Activated CD8-positive, alpha-beta memory T cell treated with anti-CD3 and anti-CD28 coated beads, Interleukin-2, amount 10 ng/mL, durations not matched to agents 7 days and 5 days (primary cell): Measurements from ENCODE around the gene FBRSL1. TPM values are rescaled to one million over a fixed set of nuclear protein-coding genes. Genes with fewer than 3 reads are reported as not detected.
A peak's percentile ranks its signal among the peaks of the same experiment; 100 is the strongest.

Source experiments
- ATAC-seq: fragments of 150-1000 bp; cut with Tn5 transposase; one replicate; pipeline ENCODE4 v1.10.0; 2021; ENCODE audit warnings: moderate library complexity
- CTCF ChIA-PET: fragments of 350-600 bp; sonication (Branson Sonifier 250); formaldehyde crosslinking; loops from one replicate; lab custom pipeline; 2021; ENCODE audit warnings: antibody characterized with exemption; lab: Charles Lee
- DNase-seq: peaks from one replicate; pipeline ENCODE4 v3.0.0-alpha.2; 2020
- H3K27ac Mint-ChIP-seq: one replicate; pipeline ENCODE4 v1.8.0; 2021; ENCODE audit warnings: mild to moderate bottlenecking, mixed read lengths
- H3K27me3 Mint-ChIP-seq: one replicate; pipeline ENCODE4 v1.8.0; 2021; ENCODE audit warnings: mixed read lengths
- H3K36me3 Mint-ChIP-seq: one replicate; pipeline ENCODE4 v1.8.0; 2021; ENCODE audit warnings: mild to moderate bottlenecking, mixed read lengths
- H3K4me1 Mint-ChIP-seq: one replicate; pipeline ENCODE4 v1.8.0; 2021; ENCODE audit warnings: mixed read lengths
- H3K4me3 Mint-ChIP-seq: one replicate; pipeline ENCODE4 v1.8.0; 2021; ENCODE audit warnings: mild to moderate bottlenecking, moderate library complexity, mixed read lengths
- H3K9me3 Mint-ChIP-seq: one replicate; pipeline ENCODE4 v1.8.0; 2022; ENCODE audit warnings: low read depth, mixed read lengths
- total RNA-seq, 2 experiments: library from RNA; stranded (reverse); gene quantifications; one replicate each; pipeline ENCODE4 v1.2.3, GENCODE V29; 2021

Gene FBRSL1
- total RNA-seq, 2 experiments from 2014 or later = 48.1 to 48.6 TPM

GRCh38 chr12:132560364-132560613 lies 70.3 kb downstream of the FBRSL1 start:
- Mint-ChIP-seq H3K27ac (no peak overlapping the region), H3K4me1 (peaks cover 17% of the 10 kb centered on the region), H3K4me3 (peak overlapping the region; percentile 39), H3K27me3 (peaks cover 13% of the 10 kb centered on the region), H3K36me3 (no peaks in the 10 kb centered on the region), H3K9me3 (no peaks in the 10 kb centered on the region)
- CTCF ChIA-PET = interaction anchor here (1.4 to 1.5 kb wide), 5 partner anchors 9 to 146 kb away, joined by 3 to 34 read pairs (median 5); no protein-coding TSS in a partner anchor
- DNase-seq = no peak
- peak; percentile 34 for ATAC-seq

- no peaks in the 10 kb centered on the region for H3K36me3 Mint-ChIP-seq
- peak overlapping the region; percentile 50 for H3K4me3 Mint-ChIP-seq
- no peaks in the 10 kb centered on the region for H3K9me3 Mint-ChIP-seq
- CTCF ChIA-PET = interaction anchor here (0.7 to 1.5 kb wide), 18 partner anchors 9 to 407 kb away, joined by 3 to 34 read pairs (median 4); no protein-coding TSS in a partner anchor
- peaks cover 17% of the 10 kb centered on the region for H3K4me1 Mint-ChIP-seq
- H3K27me3 Mint-ChIP-seq = peaks cover 13% of the 10 kb centered on the region
- H3K27ac Mint-ChIP-seq = no peak overlapping the region
- ATAC-seq (peak; percentile 48), DNase-seq (peak; percentile 76)
These were observed 70.9 kb downstream of the FBRSL1 start for GRCh38 chr12:132560614-132561426.

Other genes starting within 250 kb of the FBRSL1 start
- not detected for gene GALNT9, start 160.6 kb upstream of the FBRSL1 start, total RNA-seq
- gene LRCOL1, start 120.4 kb downstream of the FBRSL1 start, total RNA-seq = not detected
- gene P2RX2, start 128.6 kb downstream of the FBRSL1 start, total RNA-seq = not detected
- gene POLE, start 197.2 kb downstream of the FBRSL1 start, total RNA-seq = 100 to 1,000 TPM; 170 to 221 TPM
- 10 to 100 TPM; 23.3 to 26.0 TPM for gene PXMP2, start 197.4 kb downstream of the FBRSL1 start, total RNA-seq
- gene PGAM5, start 220.7 kb downstream of the FBRSL1 start, total RNA-seq = 10 to 100 TPM; 59.6 to 70.1 TPM